HG03066 (cell line): Measurements from ENCODE around the gene USF2.

Experiments used
- ATAC-seq: cut with Tn5 transposase; IDR thresholded peaks from one replicate; pipeline ENCODE4 v1.9.1; 2021; ENCODE audit warnings: low read depth; ENCODE audit not compliant: unreplicated experiment

Gene USF2

GRCh38 chr19:35296644-35297514 lies 28.1 kb downstream of the USF2 start:
- ATAC-seq: no peak

DNA sequence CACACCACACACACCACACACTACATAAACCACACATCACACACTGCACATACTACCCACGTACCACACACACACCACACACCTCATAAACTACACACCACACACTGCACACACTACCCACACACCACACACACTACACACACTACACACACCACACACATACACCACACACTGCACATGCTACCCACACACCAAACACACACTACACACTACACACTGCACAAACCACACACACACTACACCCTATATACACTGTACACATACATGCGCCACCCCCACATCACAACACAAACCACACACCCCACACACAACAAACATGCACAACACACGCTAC lies 28.7 kb downstream of the USF2 start:
- ATAC-seq: no peak

DNA sequence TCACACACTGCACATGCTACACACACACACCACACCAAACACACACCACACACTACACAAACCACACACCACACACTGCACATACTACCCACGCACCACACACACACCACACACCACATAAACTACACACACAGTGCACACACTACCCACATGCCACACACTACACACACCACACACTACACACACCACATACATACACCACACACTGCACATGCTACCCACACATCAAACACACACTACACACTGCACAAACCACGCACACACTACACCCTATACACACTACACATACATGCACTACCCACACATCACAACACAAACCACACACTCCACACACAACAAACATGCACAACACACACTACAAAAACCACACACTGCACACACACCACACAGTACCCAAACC lies 29.2 kb downstream of the USF2 start:
- ATAC-seq: no peak

DNA sequence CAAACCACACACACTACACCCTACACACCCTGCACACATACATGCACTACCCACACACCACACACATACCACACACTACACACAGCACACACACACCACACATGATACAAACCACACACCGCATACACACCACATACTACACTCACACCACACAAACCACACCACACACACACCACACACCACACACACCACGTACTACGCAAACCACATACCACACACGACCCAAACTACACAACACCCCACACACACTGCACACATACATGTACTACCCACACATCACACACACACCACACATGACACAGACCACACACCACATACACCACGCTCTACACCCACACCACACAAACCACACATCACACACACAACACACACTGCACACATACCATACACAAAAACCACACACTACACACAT lies 29.8 kb downstream of the USF2 start:
- no peak for ATAC-seq

DNA sequence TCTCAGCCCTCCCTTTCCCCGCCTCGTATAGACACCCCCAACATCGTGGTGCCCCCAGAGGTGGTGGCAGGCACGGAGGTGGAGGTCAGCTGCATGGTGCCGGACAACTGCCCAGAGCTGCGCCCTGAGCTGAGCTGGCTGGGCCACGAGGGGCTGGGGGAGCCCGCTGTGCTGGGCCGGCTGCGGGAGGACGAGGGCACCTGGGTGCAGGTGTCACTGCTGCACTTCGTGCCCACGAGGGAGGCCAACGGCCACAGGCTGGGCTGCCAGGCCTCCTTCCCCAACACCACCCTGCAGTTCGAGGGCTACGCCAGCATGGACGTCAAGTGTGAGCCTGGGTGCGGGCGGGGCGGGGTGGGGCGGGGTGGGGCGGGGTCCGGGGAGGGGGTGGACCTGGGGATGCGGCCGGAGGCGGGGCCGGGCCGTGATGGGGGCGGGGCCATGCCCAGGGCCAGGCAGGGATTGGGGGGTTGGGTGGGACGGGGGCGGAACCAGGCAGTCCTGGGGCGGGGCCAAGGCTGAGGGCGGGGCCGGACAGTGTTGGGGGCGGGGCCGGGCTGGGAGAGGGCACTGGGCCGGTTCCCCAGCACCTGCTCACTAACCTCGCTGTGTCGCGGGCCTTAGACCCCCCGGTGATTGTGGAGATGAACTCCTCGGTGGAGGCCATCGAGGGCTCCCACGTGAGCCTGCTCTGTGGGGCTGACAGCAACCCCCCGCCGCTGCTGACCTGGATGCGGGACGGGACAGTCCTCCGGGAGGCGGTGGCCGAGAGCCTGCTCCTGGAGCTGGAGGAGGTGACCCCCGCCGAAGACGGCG lies 31.0 kb downstream of the USF2 start:
- no peak for ATAC-seq

DNA sequence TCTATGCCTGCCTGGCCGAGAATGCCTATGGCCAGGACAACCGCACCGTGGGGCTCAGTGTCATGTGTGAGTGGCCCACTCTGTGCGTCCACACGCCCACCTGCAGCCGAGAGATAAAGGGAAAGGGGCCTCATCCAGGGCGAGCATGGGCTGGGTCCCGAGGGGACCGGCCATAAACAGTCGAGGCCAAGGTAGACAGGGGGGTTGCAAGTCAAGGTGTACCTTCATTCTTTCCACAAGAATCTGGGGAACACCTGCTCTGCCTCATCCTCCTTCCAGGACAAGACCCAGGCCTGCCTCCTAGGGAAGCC lies 31.5 kb downstream of the USF2 start:
- ATAC-seq: no peak

GRCh38 chr19:35301961-35302360 lies 33.2 kb downstream of the USF2 start:
- ATAC-seq: no peak

- ATAC-seq: no peak
These were observed 33.7 kb downstream of the USF2 start for GRCh38 chr19:35302446-35302845.

DNA sequence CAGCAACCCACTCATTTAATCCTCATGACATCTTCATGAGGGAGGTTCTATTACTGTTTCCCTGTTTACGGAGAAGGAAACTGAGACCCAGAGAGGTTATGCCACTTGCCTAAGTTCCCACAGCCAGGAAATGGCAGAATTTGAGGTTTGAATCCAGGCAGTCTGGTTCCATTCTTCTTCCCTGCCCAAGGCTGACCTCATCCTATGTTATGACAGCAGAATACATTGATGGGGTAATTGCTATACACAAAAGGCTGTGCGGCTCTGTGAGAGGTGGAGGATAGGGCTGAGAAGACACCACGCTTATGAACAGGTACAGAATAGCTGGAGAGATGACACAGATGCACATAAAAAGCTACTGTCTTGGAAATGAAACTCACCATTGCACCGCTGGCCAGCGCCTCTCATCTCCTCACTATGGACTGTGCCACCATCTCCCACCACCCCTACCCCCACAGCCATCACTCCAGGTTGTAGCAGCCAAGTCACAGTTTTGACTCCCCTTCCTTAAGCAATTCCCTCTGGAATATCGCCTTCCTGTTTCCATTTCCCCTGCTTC lies 34.7 kb downstream of the USF2 start:
- no peak for ATAC-seq

- ATAC-seq: no peak
These were observed 35.3 kb downstream of the USF2 start for GRCh38 chr19:35304036-35304435.

DNA sequence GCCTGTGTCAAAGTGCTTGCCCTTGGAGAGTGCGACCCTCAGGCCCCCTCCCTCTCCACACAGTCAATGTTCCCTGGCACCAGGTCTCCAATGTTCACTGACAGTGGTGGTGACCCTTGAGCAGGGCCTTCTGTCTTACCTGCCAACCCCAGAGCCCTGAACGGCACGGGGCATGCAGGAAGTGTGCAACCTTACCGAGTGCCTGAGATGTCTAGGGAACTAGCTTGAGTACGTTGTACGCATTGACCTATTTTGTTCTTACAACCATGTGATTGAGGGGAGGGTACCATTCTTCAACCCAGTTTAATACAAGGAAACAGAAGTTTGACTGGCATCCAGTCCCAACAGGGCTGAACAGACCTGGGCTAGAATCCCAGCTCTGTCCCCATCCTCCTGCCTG lies 36.4 kb downstream of the USF2 start:
- ATAC-seq: no peak

DNA sequence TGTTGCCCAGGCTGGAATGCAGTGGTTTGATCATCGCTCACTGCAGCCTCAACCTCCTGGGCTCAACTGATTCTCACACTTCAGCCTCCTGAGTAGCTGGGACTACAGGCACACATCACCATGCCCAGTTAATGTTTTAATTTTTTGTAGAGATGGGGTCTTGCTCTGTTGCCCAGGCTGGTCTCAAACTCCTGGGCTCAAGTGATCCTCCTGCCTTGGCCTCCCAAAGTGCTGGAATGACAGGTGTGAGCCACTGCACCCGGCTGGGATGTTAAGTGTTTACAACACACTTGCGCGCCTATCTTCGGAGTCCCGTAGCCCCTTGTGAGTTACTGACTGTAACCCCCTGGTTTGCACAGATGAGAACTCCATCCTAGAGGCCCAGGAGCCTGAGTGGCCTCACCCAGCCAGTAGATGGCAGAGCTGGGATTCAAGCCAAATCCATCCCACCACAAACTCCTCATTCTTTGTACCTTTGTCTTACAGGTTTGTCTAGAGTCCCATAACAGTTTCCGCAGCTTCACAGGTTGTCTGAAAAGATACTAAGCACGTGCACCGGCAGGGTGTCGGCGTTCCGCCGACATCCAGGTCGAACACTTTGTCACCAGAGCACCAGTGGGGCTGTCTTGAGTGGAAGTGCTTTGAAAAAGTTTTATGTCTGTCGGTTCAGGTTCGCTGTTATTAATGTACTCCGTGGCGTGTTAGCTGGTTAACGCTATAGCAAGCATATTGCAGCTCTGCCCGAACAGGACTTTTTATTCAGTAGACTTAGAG lies 37.9 kb downstream of the USF2 start:
- ATAC-seq: no peak

DNA sequence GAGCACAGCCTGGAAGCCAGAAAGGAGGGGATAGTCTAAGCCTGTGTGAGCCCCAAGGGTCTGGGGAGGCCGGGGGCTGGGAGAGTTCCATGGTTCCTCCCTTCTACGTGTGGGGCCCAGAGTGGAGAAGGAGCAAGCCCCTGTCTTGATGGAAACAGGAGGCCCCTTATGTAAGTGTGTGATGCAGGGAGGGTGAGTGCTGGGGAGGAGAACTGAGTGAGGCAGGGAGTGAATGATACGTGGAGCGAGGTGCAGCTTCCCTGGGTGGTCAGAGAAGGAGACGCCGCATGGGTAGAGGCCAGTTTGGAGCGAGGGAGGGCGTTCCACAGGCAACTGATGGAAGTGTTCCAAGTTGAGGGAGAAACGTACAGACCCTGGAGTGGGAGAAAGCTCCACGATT lies 39.2 kb downstream of the USF2 start:
- no peak for ATAC-seq

- no peak for ATAC-seq
These were observed 40.1 kb downstream of the USF2 start for GRCh38 chr19:35308910-35309309.

- no peak for ATAC-seq
These were observed 40.9 kb downstream of the USF2 start for GRCh38 chr19:35309481-35310279.

DNA sequence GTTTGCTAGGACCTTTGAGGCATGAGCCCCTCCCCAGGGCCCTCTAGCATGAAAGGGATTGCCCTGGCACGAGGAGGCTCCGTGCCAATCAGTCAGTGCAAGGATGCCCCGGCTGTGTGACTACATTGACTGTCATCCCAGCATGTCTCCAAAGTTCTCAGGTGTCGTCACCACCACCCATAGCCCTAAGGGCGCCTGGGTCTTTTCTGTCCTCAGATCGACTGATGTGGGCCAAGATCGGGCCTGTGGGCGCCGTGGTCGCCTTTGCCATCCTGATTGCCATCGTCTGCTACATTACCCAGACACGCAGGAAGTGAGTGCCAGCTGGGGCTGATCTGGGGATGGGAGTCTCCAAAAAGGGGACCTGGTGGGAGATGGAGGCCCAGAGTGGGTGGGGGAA lies 41.6 kb downstream of the USF2 start:
- no peak for ATAC-seq

- ATAC-seq: no peak
These were observed 42.2 kb downstream of the USF2 start for GRCh38 chr19:35310811-35311465.

DNA sequence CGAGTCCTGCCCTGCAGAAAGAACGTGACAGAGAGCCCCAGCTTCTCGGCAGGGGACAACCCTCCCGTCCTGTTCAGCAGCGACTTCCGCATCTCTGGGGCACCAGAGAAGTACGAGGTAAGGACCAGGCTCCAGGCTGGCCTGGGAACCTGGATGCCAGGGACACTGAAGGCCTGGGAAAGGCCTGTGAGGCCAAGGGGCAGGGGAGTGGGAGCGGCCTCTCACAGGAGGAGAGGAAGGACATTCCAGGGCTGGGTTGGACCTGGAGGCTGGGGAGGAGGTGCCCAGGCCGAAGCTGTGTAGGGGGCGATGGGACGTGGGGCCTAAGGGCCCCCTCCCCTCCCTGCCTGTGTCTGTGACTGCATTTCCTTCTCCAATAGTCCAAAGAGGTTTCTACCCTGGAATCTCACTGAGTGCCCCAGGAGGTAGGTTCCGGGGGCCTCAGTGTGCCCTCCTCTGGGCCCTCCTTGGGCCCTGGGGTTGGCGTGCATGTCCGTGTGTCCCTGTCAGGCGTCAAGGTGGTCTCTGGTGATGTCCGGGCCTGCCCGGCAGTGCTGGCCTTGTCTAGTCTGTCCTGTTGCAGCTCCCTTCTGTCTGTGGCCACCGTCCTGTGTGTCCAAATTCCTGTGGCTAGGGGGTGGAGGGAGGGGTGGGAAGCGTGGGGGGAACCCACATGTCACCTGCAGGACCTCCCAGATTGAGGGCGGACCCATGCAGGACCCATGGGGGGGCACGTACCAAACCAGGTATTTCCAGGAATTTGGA lies 43.3 kb downstream of the USF2 start:
- ATAC-seq: no peak

DNA sequence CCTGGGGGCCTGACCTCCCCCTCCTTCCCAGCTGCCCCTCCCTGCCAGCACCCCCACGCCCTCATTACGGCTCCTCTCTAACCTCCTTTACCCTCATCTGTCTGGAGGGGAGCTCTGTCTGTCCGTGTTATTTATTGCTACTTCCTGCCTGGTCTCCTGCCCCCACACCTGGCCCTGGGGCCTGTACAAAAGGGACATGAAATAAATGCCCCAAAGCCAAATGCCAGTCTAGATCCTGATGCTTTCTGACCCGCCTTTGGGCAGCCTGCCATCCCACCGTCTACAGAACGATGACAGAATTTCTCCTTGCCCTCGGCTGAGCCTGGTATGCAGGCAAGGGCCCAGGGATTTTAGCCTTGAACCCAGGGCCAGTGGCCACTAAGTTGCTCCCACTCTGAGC lies 44.8 kb downstream of the USF2 start:
- no peak for ATAC-seq
